C4-2B (cell line): ENCODE measurements around the gene LRRC10.

Source experiments
- ZFX ChIP-seq: fragments of 450-650 bp; IDR thresholded peaks from 2 replicates; pipeline ENCODE4 v1.6.1; 2017
- TF ChIP-seq, protein P1 (sequence below): fragments of 450-650 bp; conservative IDR thresholded peaks from 2 replicates; pipeline ENCODE4 v1.5.1; 2017; ENCODE audit warnings: mild to moderate bottlenecking

- TF ChIP-seq, protein P1, sequence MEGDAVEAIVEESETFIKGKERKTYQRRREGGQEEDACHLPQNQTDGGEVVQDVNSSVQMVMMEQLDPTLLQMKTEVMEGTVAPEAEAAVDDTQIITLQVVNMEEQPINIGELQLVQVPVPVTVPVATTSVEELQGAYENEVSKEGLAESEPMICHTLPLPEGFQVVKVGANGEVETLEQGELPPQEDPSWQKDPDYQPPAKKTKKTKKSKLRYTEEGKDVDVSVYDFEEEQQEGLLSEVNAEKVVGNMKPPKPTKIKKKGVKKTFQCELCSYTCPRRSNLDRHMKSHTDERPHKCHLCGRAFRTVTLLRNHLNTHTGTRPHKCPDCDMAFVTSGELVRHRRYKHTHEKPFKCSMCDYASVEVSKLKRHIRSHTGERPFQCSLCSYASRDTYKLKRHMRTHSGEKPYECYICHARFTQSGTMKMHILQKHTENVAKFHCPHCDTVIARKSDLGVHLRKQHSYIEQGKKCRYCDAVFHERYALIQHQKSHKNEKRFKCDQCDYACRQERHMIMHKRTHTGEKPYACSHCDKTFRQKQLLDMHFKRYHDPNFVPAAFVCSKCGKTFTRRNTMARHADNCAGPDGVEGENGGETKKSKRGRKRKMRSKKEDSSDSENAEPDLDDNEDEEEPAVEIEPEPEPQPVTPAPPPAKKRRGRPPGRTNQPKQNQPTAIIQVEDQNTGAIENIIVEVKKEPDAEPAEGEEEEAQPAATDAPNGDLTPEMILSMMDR, result no peak
- no peak for TF ChIP-seq ZFX
Observed at GRCh38 chr12:69657376-69658137, 46.9 kb upstream of the LRRC10 start.
